ENCODE measurements around the gene VSTM1.
A peak's percentile ranks its signal among the peaks of the same experiment; 100 is the strongest.

The VSTM1 gene

GRCh38 chr19:54011507-54012211 lies 52.0 kb downstream of the VSTM1 start:
- DNase-seq (ENCODE audit: low read depth, low spot score), result no peak

GRCh38 chr19:54010474-54010873 lies 53.2 kb downstream of the VSTM1 start:
- DNase-seq (ENCODE audit: low read depth, low spot score), result no peak

GRCh38 chr19:54009440-54009839 lies 54.3 kb downstream of the VSTM1 start:
- no peak for DNase-seq (ENCODE audit: low read depth, low spot score)

- no peak for DNase-seq (ENCODE audit: low read depth, low spot score)
Observed at GRCh38 chr19:54002495-54003315, 61.0 kb downstream of the VSTM1 start.

GRCh38 chr19:54001496-54001895 lies 62.2 kb downstream of the VSTM1 start:
- no peak for DNase-seq (ENCODE audit: low read depth, low spot score)

- DNase-seq (ENCODE audit: low read depth, low spot score), result no peak
Observed at GRCh38 chr19:53999694-54000093, 64.0 kb downstream of the VSTM1 start.

GRCh38 chr19:53998223-53998622 lies 65.5 kb downstream of the VSTM1 start:
- no peak for DNase-seq (ENCODE audit: low read depth, low spot score)

- DNase-seq (ENCODE audit: low read depth, low spot score), result no peak
Observed at GRCh38 chr19:53994811-53995210, 68.9 kb downstream of the VSTM1 start.

GRCh38 chr19:53993448-53993847 lies 70.2 kb downstream of the VSTM1 start:
- no peak for DNase-seq (ENCODE audit: low read depth, low spot score)

- no peak for DNase-seq (ENCODE audit: low read depth, low spot score)
Observed at GRCh38 chr19:53992815-53993214, 70.9 kb downstream of the VSTM1 start.

- no peak for DNase-seq (ENCODE audit: low read depth, low spot score)
Observed at GRCh38 chr19:53992211-53992610, 71.5 kb downstream of the VSTM1 start.

GRCh38 chr19:53991224-53992113 lies 72.2 kb downstream of the VSTM1 start, which contains the start of gene CACNG6:
TSS of gene CACNG6 (plus strand) at chr19:53991637. CDS start at chr19:53992878, 1,241 bp downstream.
- DNase-seq (ENCODE audit: low read depth, low spot score), result peak; percentile 54
